Neural cell (in vitro differentiated cells): Measurements from ENCODE around the gene ADARB2. TPM values are rescaled to one million over a fixed set of nuclear protein-coding genes. Genes with fewer than 3 reads are reported as not detected.

ENCODE experiments used
- H2AFZ ChIP-seq: fragments of 200-600, 300-800 bp; sonication (generic), shearing (Covaris generic); 2 replicates; pipeline ENCODE4 v1.6.0; 2014; ENCODE audit warnings: low read depth, mild to moderate bottlenecking, antibody characterized with exemption, low read length, moderate library complexity
- H3F3A ChIP-seq: fragments of 200-600 bp; shearing (Covaris generic); 2 replicates; pipeline ENCODE4 v1.6.1; 2016; ENCODE audit warnings: mild to moderate bottlenecking, moderate library complexity, mixed read lengths, antibody characterized with exemption, low read length; ENCODE audit not compliant: insufficient read depth, poor library complexity, severe bottlenecking
- H3K27ac ChIP-seq: fragments of 200-600, 300-800 bp; sonication (generic), shearing (Covaris generic); 2 replicates; pipeline ENCODE4 v1.5.1; 2014; ENCODE audit warnings: mild to moderate bottlenecking, low read length, moderate library complexity
- H3K27me3 ChIP-seq: fragments of 300-800, 200-600 bp; sonication (generic), shearing (Covaris generic); 2 replicates; pipeline ENCODE4 v1.6.0; 2014; ENCODE audit warnings: mild to moderate bottlenecking, low read depth, low read length, moderate library complexity; ENCODE audit not compliant: insufficient read depth
- H3K36me3 ChIP-seq: fragments of 300-800, 200-600 bp; sonication (generic), shearing (Covaris generic); 2 replicates; pipeline ENCODE4 v1.5.1; 2014; ENCODE audit warnings: mild to moderate bottlenecking, antibody characterized with exemption, low read length, moderate library complexity; ENCODE audit not compliant: insufficient read depth
- H3K4me2 ChIP-seq: fragments of 300-800, 200-600 bp; sonication (generic), shearing (Covaris generic); 2 replicates; pipeline ENCODE4 v1.6.0; 2014; ENCODE audit warnings: mild to moderate bottlenecking, low read length
- H3K4me3 ChIP-seq: fragments of 300-800, 200-600 bp; sonication (generic), shearing (Covaris generic); 2 replicates; pipeline ENCODE4 v1.5.1; 2014; ENCODE audit warnings: mild to moderate bottlenecking, low read length, moderate library complexity
- H3K79me2 ChIP-seq: fragments of 200-600 bp; shearing (Covaris generic); replicated peaks from 2 replicates; pipeline ENCODE4 v1.6.0; 2014; ENCODE audit warnings: mild to moderate bottlenecking, low read length, moderate library complexity; ENCODE audit not compliant: insufficient read depth
- H3K9ac ChIP-seq: fragments of 300-800, 200-600 bp; sonication (generic), shearing (Covaris generic); 2 replicates; pipeline ENCODE4 v1.6.1; 2016; ENCODE audit warnings: mild to moderate bottlenecking, low read length, mixed read lengths
- H3K9me2 ChIP-seq: fragments of 200-600 bp; shearing (Covaris generic); 2 replicates; pipeline ENCODE4 v1.6.1; 2016; ENCODE audit warnings: mild to moderate bottlenecking, low read length, mixed read lengths; ENCODE audit not compliant: insufficient read depth
- H3K9me3 ChIP-seq: fragments of 200-600, 300-800 bp; sonication (generic), shearing (Covaris generic); 2 replicates; pipeline ENCODE4 v1.6.1; 2016; ENCODE audit warnings: mild to moderate bottlenecking, mixed run types, low read length, moderate library complexity, mixed read lengths
- H4K20me1 ChIP-seq: fragments of 200-600 bp; shearing (Covaris generic); 2 replicates; pipeline ENCODE4 v1.6.1; 2016; ENCODE audit warnings: mild to moderate bottlenecking, mixed run types; ENCODE audit not compliant: insufficient read depth
- CTCF ChIP-seq: fragments of 450-650 bp; IDR thresholded peaks from 2 replicates; pipeline ENCODE4 v1.5.1; 2014; ENCODE audit warnings: antibody characterized with exemption, mild to moderate bottlenecking, moderate library complexity; ENCODE audit not compliant: poor library complexity, severe bottlenecking
- EP300 ChIP-seq: fragments of 450-650 bp; conservative IDR thresholded peaks from 2 replicates; pipeline ENCODE4 v1.6.1; 2014; ENCODE audit warnings: antibody characterized with exemption, mild to moderate bottlenecking, moderate library complexity; ENCODE audit not compliant: poor library complexity, severe bottlenecking
- EZH2 ChIP-seq: fragments of 200-600, 300-800 bp; shearing (Covaris generic), sonication (generic); IDR thresholded peaks from 2 replicates; pipeline ENCODE4 v1.6.1; 2014; ENCODE audit warnings: antibody characterized with exemption, low read length, borderline replicate concordance, mild to moderate bottlenecking; ENCODE audit not compliant: insufficient read depth, poor library complexity, severe bottlenecking
- MXI1 ChIP-seq: fragments of 450-650 bp; conservative IDR thresholded peaks from 2 replicates; pipeline ENCODE4 v1.6.1; 2014; ENCODE audit warnings: antibody characterized with exemption, mild to moderate bottlenecking; ENCODE audit not compliant: poor library complexity, severe bottlenecking
- POLR2AphosphoS5 ChIP-seq: IDR thresholded peaks from 2 replicates; pipeline ENCODE4 v1.6.1; 2012
- RAD21 ChIP-seq: fragments of 450-650 bp; conservative IDR thresholded peaks from 2 replicates; pipeline ENCODE4 v1.6.1; 2014; ENCODE audit warnings: antibody characterized with exemption, mild to moderate bottlenecking, moderate library complexity
- REST ChIP-seq: IDR thresholded peaks from 2 replicates; pipeline ENCODE4 v1.6.1; 2012; ENCODE audit warnings: borderline replicate concordance
- SMC3 ChIP-seq: fragments of 450-650 bp; conservative IDR thresholded peaks from 2 replicates; pipeline ENCODE4 v1.6.1; 2014; ENCODE audit warnings: antibody characterized with exemption, mild to moderate bottlenecking, moderate library complexity; ENCODE audit not compliant: poor library complexity
- TAF1 ChIP-seq: IDR thresholded peaks from 2 replicates; pipeline ENCODE4 v1.6.1; 2012; ENCODE audit warnings: low read depth
- polyA plus RNA-seq: library from polyadenylated mRNA; depleted of rRNA; stranded (reverse); fragments of >200 nt; gene quantifications from 2 replicates; pipeline ENCODE4 v1.2.3, GENCODE V29; 2014

ADARB2 gene
- polyA plus RNA-seq, 1 donor from 2014 or later: 3.6 TPM

- no peak overlapping the region for H2AFZ ChIP-seq
- no peaks in the 10 kb centered on the region for H3K79me2 ChIP-seq
- no peak overlapping the region for H3K4me3 ChIP-seq
- H3K36me3 ChIP-seq: no peaks in the 10 kb centered on the region
- H3K9ac ChIP-seq: no peak overlapping the region
- TF ChIP-seq RAD21 (no peak), POLR2AphosphoS5 (no peak)
- no peaks in the 10 kb centered on the region for H3K9me2 ChIP-seq
- no peak overlapping the region for H3K4me2 ChIP-seq
- no peaks in the 10 kb centered on the region for H4K20me1 ChIP-seq
- no peaks in the 10 kb centered on the region for H3K9me3 ChIP-seq
- no peak overlapping the region for H3K27ac ChIP-seq
- H3F3A ChIP-seq: no peaks in the 10 kb centered on the region
- no peaks in the 10 kb centered on the region for H3K27me3 ChIP-seq
These were observed 521.3 kb downstream of the ADARB2 start for GRCh38 chr10:1215862-1216573.

GRCh38 chr10:1214882-1215540 lies 522.3 kb downstream of the ADARB2 start:
- H3K9me3 ChIP-seq: no peaks in the 10 kb centered on the region
- H3K36me3 ChIP-seq: no peaks in the 10 kb centered on the region
- H3K27ac ChIP-seq: no peak overlapping the region

More at GRCh38 chr10:1214882-1215540, 522.3 kb downstream of the ADARB2 start:
- Histone ChIP-seq H2AFZ (no peak overlapping the region), H3F3A (no peaks in the 10 kb centered on the region), H4K20me1 (no peaks in the 10 kb centered on the region), H3K9ac (no peak overlapping the region), H3K79me2 (no peaks in the 10 kb centered on the region), H3K4me2 (no peak overlapping the region), H3K4me3 (no peak overlapping the region), H3K9me2 (no peaks in the 10 kb centered on the region), H3K27me3 (no peaks in the 10 kb centered on the region)
- TF ChIP-seq EP300: no peak
- TF ChIP-seq RAD21: no peak
- TF ChIP-seq TAF1: no peak
- no peak for TF ChIP-seq SMC3
- TF ChIP-seq EZH2: no peak
- TF ChIP-seq POLR2AphosphoS5: no peak
- TF ChIP-seq MXI1: no peak
- TF ChIP-seq CTCF: no peak
- TF ChIP-seq REST: no peak
